ENCODE results near the gene UBE2F.

Gene UBE2F

DNA sequence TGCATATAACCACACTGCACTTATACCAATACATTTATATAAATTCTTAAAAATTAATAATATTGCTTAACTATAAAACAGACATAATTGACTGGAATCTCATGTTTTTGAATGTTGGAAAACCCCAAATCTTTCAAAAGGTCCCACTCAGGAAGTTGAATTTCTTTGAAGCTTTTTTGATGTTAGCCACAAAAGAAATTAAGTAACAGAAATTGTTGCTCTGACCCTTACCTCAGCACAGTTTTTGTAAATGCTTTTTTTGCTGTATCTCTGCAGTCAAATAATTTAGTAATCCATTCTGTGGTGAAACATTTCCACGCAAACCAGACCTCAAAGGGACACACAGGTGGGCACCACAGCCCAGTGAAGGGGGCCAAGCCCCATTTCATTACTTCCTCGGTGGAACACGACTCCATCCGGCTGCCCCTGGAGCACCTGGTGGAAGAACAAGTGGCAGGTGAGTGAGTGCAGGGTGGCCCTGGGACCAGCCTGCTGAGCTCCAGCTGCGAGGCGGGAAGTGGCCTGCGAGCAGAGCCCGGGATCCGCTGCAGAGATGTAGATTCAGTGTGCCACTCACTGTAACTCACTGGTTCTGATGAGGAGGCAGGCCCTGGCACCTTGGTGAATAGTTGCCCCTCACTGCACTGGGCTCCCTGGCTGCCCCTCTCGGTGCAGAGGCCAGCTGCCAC is 102.4 kb downstream of the UBE2F start:
- in situ Hi-C loops (cut with MboI; ENCODE audit: low sequenced_read_pairs), result no loop called here

- in situ Hi-C loops (cut with MboI; ENCODE audit: low sequenced_read_pairs), result no loop called here
Measured at GRCh38 chr2:238069877-238070276, 103.1 kb downstream of the UBE2F start.

DNA sequence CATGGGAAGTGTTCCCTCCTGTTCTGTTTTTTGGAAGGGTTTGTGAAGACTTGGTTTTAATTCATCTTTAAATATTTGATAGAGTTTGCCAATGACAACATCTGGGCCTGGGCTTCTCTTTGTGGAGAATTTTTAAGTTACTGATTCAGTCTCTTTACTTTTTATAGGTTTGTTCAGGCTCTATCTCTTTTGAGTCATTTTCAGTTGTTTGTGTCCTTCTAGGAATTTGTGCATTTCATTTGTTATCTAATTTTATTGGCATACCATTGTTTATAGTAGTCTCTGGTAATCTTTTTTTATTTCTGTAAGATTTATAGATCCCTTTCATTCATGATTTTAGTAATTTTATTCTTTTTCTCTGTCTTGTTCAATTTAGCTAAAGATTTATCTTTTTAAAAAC is 108.6 kb downstream of the UBE2F start:
- in situ Hi-C loops (cut with MboI; ENCODE audit: low sequenced_read_pairs), result no loop called here

GRCh38 chr2:238077292-238077691 is 110.5 kb downstream of the UBE2F start:
- in situ Hi-C loops (cut with MboI; ENCODE audit: low sequenced_read_pairs), result no loop called here

GRCh38 chr2:238079874-238080327 is 113.1 kb downstream of the UBE2F start:
- in situ Hi-C loops (cut with MboI; ENCODE audit: low sequenced_read_pairs), result no loop called here

GRCh38 chr2:238080518-238080917 is 113.7 kb downstream of the UBE2F start:
- in situ Hi-C loops (cut with MboI; ENCODE audit: low sequenced_read_pairs), result no loop called here

DNA sequence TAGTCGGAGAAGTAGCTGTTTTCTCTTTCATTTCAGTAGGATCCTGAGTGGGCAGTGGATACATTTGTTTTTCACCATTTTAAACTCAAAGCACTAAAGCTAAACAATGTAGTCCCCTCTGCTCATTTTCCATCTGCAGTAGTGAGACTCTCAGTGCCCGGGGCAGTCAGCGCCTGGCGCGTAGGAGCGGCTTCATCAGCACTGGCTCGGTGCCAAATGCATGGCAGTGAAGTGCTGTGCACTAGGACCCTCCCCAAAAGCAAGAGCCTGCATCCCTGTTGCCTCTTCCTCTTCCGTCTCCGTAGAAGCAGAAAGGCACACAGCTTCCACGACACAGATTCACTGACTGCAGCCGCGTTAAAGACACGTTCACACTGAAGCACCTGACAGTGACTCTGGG is 114.3 kb downstream of the UBE2F start:
- in situ Hi-C loops (cut with MboI; ENCODE audit: low sequenced_read_pairs), result no loop called here

GRCh38 chr2:238081561-238081960 is 114.7 kb downstream of the UBE2F start:
- in situ Hi-C loops (cut with MboI; ENCODE audit: low sequenced_read_pairs), result no loop called here

DNA sequence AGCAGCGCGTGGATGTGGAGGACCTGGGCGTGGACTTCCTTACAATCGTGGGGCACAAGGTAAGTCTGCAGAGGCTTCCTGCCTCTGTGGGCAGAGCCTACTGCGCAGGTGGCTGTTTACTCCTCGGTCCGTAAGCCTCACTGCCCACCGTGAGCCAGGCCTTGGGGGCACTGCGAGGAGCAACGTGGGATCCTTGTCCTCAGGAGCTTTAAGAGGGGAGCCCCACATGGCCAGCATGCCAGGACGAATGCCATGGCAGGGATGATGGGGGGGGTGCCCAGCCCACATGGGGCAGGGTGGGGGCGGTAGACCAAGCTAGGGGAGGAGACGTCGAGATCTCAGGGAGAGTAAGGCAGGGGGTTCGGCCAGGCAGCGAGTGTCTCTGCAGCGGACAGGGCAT is 115.3 kb downstream of the UBE2F start:
- in situ Hi-C loops (cut with MboI; ENCODE audit: low sequenced_read_pairs), result no loop called here

DNA sequence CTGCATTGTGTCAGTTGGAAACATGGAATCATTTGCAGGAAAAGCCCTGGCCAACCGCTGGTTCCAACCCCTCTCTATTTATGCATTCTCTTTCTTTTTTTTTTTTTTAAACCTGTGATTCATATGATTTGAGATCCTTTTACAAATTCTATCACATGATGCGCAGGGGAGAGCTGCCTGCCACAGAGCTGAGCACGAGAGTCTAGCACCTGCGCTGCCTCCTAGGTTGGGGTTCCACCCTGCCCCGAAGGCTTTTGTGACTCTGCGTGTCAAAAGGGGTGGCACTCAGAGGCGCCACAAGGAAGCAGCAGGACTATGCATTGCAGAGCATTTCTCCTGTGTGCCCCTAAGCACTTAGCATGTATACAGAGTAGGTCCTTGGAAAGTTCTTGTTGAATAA is 116.0 kb downstream of the UBE2F start:
- in situ Hi-C loops (cut with MboI; ENCODE audit: low sequenced_read_pairs), result no loop called here

- in situ Hi-C loops (cut with MboI; ENCODE audit: low sequenced_read_pairs), result no loop called here
Measured at GRCh38 chr2:238083919-238084318, 117.1 kb downstream of the UBE2F start.

- in situ Hi-C loops (cut with MboI; ENCODE audit: low sequenced_read_pairs), result no loop called here
Measured at GRCh38 chr2:238084761-238085160, 117.9 kb downstream of the UBE2F start.

DNA sequence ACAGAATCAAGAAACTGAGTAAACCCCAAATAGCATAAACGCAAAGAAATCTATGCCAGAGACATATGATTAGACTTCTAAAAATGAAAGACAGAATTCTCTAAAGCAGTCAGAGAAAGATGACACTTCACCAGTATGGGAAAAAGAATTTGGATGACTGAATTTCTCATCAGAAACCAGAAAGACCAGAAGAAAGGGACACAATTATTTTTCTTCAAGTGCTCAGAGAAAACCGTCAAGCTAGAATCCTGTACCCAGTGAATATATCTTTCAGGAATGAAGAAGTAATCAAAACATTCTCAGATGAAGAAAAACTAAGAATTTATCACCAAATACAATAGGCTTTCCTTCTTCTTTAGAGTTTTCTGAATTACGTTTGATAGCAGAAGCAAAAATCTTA is 119.1 kb downstream of the UBE2F start:
- in situ Hi-C loops (cut with MboI; ENCODE audit: low sequenced_read_pairs), result no loop called here

DNA sequence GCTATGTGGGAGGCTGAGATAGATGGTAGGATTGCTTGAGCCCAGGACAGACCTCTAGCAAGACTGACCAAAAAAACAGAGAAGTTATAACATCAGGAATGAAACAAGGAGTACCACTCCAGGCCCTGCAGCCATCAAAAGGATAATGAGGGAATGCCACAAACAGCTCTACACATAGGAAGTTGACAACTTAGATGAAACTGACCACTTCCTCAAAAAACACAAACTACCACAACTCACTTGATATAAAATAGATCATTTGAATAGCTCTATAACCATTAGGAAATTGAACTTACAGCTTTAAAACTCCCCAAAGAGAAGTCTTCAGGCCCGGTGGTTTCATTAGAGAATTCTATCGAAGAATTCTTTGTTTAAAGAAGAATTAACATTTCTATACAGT is 120.4 kb downstream of the UBE2F start:
- in situ Hi-C loops (cut with MboI; ENCODE audit: low sequenced_read_pairs), result no loop called here

- in situ Hi-C loops (cut with MboI; ENCODE audit: low sequenced_read_pairs), result no loop called here
Measured at GRCh38 chr2:238090887-238091286, 124.1 kb downstream of the UBE2F start.

GRCh38 chr2:238091436-238092060 is 124.7 kb downstream of the UBE2F start:
- in situ Hi-C loops (cut with MboI; ENCODE audit: low sequenced_read_pairs), result no loop called here

Data from HL-60/S4 treated with phorbol 12-myristate 13-acetate at 8.2 ng/mL for 4 days and 3 days (cell line).